ENCODE results near the gene NINL.
"Not testable (repeated sequence)": the region's sequence is repeated elsewhere in the genome, so short reads cannot be mapped to it uniquely, and the experiment has no call there.

The NINL gene

DNA sequence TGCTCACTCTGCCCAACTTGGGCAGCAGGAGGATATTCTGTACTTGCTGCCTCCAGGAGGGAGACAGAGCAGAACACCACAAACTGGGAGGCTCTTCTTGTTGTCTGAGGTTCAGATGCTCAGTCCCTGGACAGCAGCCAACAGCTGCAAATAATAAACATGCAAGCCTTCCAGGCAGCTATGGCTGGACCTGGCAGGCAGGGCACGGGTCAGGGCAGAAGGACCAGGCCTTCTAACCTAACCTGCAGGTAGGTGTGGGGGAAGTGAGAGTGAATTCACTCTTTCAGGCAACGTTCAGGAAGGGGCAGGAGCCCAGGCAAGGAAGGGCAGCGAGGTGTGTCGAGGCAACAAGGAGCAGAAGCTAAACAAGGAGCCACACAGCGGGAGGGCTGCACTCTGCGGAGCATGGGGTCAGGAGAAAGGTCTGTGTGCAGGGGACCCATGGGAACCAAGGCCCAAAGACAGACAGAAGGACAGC lies 31.5 kb downstream of the NINL start:
- Histone ChIP-seq H3K27me3 (ENCODE audit: low read depth) (no peaks in the 10 kb centered on the region), H3K36me3 (replicated peaks) (no peaks in the 10 kb centered on the region), H3K9me3 (no peaks in the 10 kb centered on the region), H3K4me3 (no peak overlapping the region), H3K4me1 (no peaks in the 10 kb centered on the region)
- in situ Hi-C loops (cut with MboI; ENCODE audit: low sequenced_read_pairs) = no loop called here
- no peak for DNase-seq (ENCODE audit: low spot score in 2 of 2)

DNA sequence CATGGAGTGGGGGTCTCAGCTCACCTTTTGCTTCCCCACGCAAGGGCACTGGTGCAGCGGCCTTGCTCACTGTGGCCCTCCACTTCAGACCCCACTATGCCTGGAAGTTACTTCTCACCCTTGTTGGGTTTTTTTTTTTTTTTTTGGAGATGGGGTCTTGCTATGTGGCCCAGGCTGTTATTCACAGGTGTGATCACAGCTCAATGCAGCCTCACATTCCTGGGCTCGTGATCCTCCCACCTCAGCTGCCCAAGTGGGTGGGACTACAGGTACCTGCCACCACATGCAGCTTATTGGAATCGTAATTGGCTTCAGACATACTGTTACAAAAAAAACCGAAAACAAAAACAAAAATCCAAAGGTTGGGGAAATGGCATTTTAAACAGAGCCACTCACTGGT lies 32.4 kb downstream of the NINL start:
- Histone ChIP-seq H3K36me3 (replicated peaks) (no peaks in the 10 kb centered on the region), H3K4me3 (no peak overlapping the region), H3K27me3 (ENCODE audit: low read depth) (no peaks in the 10 kb centered on the region), H3K9me3 (no peaks in the 10 kb centered on the region), H3K4me1 (no peaks in the 10 kb centered on the region)
- no peak for DNase-seq (ENCODE audit: low spot score in 2 of 2)
- in situ Hi-C loops (cut with MboI; ENCODE audit: low sequenced_read_pairs) = no loop called here

DNA sequence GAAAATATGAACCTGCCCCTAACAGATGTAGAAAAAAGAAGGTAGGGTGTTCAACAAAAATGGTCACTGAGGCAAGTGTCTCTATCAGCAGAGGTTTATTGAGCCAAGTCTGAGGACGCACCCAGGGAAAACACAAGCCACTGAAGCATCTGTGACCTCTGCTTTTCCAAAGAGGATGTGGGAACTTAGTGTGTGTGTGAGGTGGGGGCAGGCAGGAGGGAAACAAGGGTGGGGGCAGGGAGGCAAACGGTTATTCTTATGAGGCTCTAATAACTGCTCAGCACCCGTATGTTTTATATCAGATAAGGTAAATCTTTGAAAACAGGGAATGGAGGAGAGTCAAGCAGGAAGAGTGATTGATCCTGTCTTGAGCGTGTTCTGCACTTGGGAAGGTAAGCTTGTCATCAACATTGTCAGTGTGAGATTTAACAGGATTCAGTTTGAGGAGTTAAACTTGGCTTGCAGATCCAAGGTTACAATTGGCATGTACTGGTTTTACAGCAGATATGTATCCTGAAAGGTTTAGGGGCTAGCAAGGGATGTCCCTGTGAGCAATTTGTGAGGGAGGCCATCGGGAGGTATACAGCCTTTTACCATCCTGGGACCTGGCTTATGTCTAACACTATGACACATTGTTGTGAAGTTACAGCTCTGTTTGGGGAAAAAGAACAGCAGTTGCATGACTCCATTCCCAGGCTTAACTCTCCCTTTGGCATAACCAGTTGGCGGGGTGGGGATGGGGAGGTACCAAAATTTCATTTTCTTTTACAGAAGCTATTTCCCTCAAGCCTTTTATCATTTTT lies 33.7 kb downstream of the NINL start:
- H3K36me3 ChIP-seq (replicated peaks) = no peaks in the 10 kb centered on the region
- no peak overlapping the region for H3K4me3 ChIP-seq
- no peaks in the 10 kb centered on the region for H3K9me3 ChIP-seq
- no peaks in the 10 kb centered on the region for H3K27me3 ChIP-seq (ENCODE audit: low read depth)
- in situ Hi-C loops (cut with MboI; ENCODE audit: low sequenced_read_pairs) = no loop called here
- no peak for DNase-seq (ENCODE audit: low spot score in 2 of 2)
- peaks cover 4% of the 10 kb centered on the region; the same call in 1 of the 2 replicates for H3K4me1 ChIP-seq

DNA sequence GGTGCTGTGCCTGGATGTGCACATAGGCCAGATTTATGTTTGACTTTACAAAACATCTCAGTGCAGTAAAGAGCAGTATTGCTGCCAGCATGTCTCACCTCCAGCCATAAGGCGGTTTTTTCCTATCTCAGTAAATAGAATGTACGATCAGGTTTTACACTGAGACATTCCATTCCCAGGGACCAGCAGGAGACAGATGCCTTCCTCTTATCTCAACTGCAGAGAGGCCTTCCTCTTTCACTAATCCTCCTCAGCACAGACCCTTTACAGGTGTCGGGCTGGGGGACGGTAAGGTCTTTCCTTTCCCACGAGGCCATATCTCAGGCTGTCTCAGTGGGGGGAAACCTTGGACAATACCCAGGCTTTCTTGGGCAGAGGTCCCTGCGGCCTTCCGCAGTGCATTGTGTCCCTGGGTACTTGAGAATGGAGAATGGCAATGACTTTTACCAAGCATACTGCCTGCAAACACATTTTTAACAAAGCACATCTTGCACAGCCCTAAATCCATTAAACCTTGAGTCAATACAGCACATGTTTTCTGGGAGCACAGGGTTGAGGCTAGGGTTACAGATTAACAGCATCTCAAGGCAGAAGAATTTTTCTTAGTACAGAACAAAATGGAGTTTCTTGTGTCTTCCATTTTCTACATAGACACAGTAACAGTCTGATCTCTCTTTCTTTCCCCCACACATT lies 34.5 kb downstream of the NINL start:
- in situ Hi-C loops (cut with MboI; ENCODE audit: low sequenced_read_pairs); H3K27me3 ChIP-seq (ENCODE audit: low read depth); H3K9me3 ChIP-seq; DNase-seq (ENCODE audit: low spot score in 2 of 2); H3K36me3 ChIP-seq (replicated peaks); H3K4me3 ChIP-seq: not testable (repeated sequence)
- H3K4me1 ChIP-seq = peaks cover 11% of the 10 kb centered on the region

DNA sequence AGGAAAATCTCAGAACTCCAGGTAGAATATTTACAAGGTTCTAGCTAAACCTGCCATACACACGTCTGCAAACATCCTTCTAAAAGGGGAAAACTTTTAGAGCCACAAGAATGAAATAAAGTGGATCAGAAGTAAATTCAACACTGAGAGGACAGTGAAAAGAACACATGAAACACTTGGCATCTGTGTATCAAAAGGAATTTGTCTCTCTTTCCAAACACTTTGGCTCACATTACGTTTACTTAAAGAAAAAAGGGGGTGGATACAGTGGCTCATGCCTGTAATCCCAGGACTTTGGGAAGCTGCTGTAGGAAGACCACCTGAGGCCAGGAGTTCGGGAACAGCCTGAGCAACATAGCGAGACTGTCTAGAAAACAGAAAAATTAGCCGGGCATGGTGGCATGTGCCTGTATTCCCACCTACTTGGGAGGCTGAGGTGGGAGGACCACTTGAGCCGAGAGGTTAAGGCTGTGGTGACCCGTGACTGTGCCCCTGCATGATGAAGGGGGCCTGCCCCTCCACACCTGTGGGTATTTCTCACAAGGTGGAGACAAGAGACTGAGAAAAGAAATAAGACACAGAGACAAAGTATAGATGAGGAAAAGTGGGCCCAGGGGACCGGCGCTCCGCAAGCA lies 35.4 kb downstream of the NINL start:
- in situ Hi-C loops (cut with MboI; ENCODE audit: low sequenced_read_pairs) = no loop called here

GRCh38 chr20:25549172-25549773 lies 36.1 kb downstream of the NINL start:
- Histone ChIP-seq H3K4me3 (no peak overlapping the region), H3K4me1 (peaks cover 11% of the 10 kb centered on the region), H3K27me3 (ENCODE audit: low read depth) (no peaks in the 10 kb centered on the region), H3K9me3 (no peaks in the 10 kb centered on the region), H3K36me3 (replicated peaks) (no peaks in the 10 kb centered on the region)
- no peak for DNase-seq (ENCODE audit: low spot score in 2 of 2)
- in situ Hi-C loops (cut with MboI; ENCODE audit: low sequenced_read_pairs) = no loop called here

More for the DNA sequence above, 35.4 kb downstream of the NINL start:
- Histone ChIP-seq H3K9me3 (no peaks in the 10 kb centered on the region), H3K4me3 (no peak overlapping the region), H3K36me3 (replicated peaks) (no peaks in the 10 kb centered on the region), H3K27me3 (ENCODE audit: low read depth) (no peaks in the 10 kb centered on the region), H3K4me1 (peaks cover 11% of the 10 kb centered on the region)
- no peak for DNase-seq (ENCODE audit: low spot score in 2 of 2)

DNA sequence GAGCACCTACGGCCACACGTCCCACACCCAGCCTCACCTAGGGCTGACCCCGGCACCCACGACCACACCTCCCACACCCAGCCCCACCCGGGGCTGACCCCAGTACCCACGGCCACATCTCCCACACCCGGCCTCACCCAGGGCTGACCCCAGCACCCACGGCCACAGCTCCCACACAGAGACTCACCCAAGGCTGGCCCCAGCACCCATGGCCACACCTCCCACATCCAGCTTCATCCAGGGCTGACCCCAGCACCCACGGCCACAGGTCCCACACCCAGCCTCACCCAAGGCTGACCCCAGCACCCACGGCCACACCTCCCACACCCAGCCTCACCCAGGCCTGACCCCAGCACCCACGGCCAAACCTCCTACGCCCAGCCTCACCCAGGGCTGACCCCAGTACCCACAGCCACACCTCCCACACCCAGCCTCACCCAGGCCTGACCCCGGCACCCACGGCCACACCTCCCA lies 36.7 kb downstream of the NINL start:
- in situ Hi-C loops (cut with MboI; ENCODE audit: low sequenced_read_pairs) = no loop called here
- peaks cover 11% of the 10 kb centered on the region for H3K4me1 ChIP-seq

DNA sequence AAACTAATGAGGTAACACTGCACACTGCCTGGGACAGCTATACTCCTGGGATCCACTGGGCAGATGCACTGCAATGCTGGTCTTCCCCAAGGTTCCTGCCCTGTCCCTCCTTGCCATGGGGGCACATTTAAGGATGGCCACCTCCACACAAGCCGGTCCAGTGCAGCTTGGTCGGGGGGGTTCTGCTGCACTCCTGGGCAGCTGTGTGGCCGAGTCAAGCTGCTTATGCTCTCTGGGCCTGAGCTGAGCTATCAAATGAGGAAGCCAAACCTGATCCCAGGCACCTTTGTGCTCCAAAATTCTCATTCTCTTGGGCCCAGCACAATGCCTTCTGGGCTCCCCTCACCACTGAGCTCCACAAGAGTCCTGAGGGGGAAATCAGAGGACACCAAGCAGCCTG lies 37.3 kb downstream of the NINL start:
- no peaks in the 10 kb centered on the region for H3K9me3 ChIP-seq
- H3K4me1 ChIP-seq = peaks cover 11% of the 10 kb centered on the region
- no peaks in the 10 kb centered on the region for H3K27me3 ChIP-seq (ENCODE audit: low read depth)
- in situ Hi-C loops (cut with MboI; ENCODE audit: low sequenced_read_pairs) = no loop called here
- no peak for DNase-seq (ENCODE audit: low spot score in 2 of 2)
- H3K4me3 ChIP-seq = no peak overlapping the region
- no peaks in the 10 kb centered on the region for H3K36me3 ChIP-seq (replicated peaks)

More for the DNA sequence above, 36.7 kb downstream of the NINL start:
- Histone ChIP-seq H3K9me3 (no peaks in the 10 kb centered on the region), H3K36me3 (replicated peaks) (no peaks in the 10 kb centered on the region), H3K4me3 (no peak overlapping the region), H3K27me3 (ENCODE audit: low read depth) (no peaks in the 10 kb centered on the region)
- no peak for DNase-seq (ENCODE audit: low spot score in 2 of 2)

GRCh38 chr20:25547063-25547462 lies 38.3 kb downstream of the NINL start:
- peak in 1 of 2 experiments; percentile 27 for DNase-seq (ENCODE audit: low spot score in 2 of 2)
- no peaks in the 10 kb centered on the region for H3K36me3 ChIP-seq (replicated peaks)
- H3K27me3 ChIP-seq (ENCODE audit: low read depth) = no peaks in the 10 kb centered on the region
- H3K4me1 ChIP-seq = peaks cover 11% of the 10 kb centered on the region
- H3K4me3 ChIP-seq = no peak overlapping the region
- in situ Hi-C loops (cut with MboI; ENCODE audit: low sequenced_read_pairs) = no loop called here
- no peaks in the 10 kb centered on the region for H3K9me3 ChIP-seq

- peaks cover 11% of the 10 kb centered on the region for H3K4me1 ChIP-seq
- H3K36me3 ChIP-seq (replicated peaks) = no peaks in the 10 kb centered on the region
- no peaks in the 10 kb centered on the region for H3K27me3 ChIP-seq (ENCODE audit: low read depth)
- H3K4me3 ChIP-seq = no peak overlapping the region
- H3K9me3 ChIP-seq = no peaks in the 10 kb centered on the region
- in situ Hi-C loops (cut with MboI; ENCODE audit: low sequenced_read_pairs) = no loop called here
- DNase-seq (ENCODE audit: low spot score in 2 of 2) = no peak
These were observed 39.3 kb downstream of the NINL start for GRCh38 chr20:25546048-25546447.

- DNase-seq (ENCODE audit: low spot score in 2 of 2) = no peak
- Histone ChIP-seq H3K4me1 (peaks cover 11% of the 10 kb centered on the region), H3K9me3 (no peaks in the 10 kb centered on the region), H3K4me3 (no peak overlapping the region), H3K27me3 (ENCODE audit: low read depth) (no peaks in the 10 kb centered on the region), H3K36me3 (replicated peaks) (no peaks in the 10 kb centered on the region)
- in situ Hi-C loops (cut with MboI; ENCODE audit: low sequenced_read_pairs) = no loop called here
These were observed 40.2 kb downstream of the NINL start for GRCh38 chr20:25545171-25545570.

DNA sequence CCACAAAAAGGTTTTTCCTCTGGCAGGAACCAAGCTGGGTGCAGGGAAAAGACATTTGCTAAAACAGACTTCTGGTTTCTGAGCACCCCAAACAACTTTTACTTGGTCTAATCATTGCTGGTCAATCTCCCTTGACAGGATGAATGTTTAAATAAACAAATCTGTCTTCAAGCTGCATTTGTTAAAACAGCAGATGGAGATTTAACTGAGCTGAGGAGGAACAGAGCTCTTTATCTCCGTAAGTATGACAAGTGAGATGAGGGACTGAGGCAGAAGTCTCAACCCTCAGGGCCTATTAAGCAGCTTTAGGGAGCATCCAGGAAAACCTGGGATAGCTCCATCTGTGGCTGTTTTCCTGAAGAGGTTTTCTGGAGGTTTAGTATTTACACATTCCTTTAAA lies 40.6 kb downstream of the NINL start:
- Histone ChIP-seq H3K4me3 (no peak overlapping the region), H3K36me3 (replicated peaks) (no peaks in the 10 kb centered on the region), H3K9me3 (no peaks in the 10 kb centered on the region), H3K4me1 (peaks cover 11% of the 10 kb centered on the region), H3K27me3 (ENCODE audit: low read depth) (no peaks in the 10 kb centered on the region)
- no peak for DNase-seq (ENCODE audit: low spot score in 2 of 2)
- in situ Hi-C loops (cut with MboI; ENCODE audit: low sequenced_read_pairs) = no loop called here

DNA sequence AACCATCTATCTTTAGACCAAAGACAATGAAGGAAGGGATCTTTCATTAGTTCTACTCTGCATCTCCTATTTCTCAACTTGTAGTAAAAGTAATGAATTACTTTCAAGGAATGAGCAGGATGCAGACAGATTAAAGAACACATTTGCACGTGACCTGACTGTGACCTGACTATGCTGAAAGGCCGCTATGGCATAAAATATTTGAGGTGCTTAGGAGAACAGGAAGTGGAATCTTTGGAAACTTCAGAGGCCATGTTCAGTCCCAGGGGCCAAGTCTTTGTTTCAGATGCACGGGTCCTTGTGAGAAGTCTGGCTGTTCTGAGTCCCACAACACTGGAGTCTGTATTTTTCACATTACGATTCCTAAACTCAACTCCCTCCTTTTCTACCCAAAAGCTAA lies 41.0 kb downstream of the NINL start:
- in situ Hi-C loops (cut with MboI; ENCODE audit: low sequenced_read_pairs) = no loop called here
- Histone ChIP-seq H3K4me3 (no peak overlapping the region), H3K9me3 (no peaks in the 10 kb centered on the region), H3K27me3 (ENCODE audit: low read depth) (no peaks in the 10 kb centered on the region), H3K4me1 (peaks cover 11% of the 10 kb centered on the region), H3K36me3 (replicated peaks) (no peaks in the 10 kb centered on the region)
- no peak for DNase-seq (ENCODE audit: low spot score in 2 of 2)

Data from HAP-1 (cell line).